MCF 10A (cell line): ENCODE results near the gene YEATS4. TPM values are rescaled to one million over a fixed set of nuclear protein-coding genes. Genes with fewer than 3 reads are reported as not detected.

Source experiments
- BruUV-seq: library from RNA; stranded (reverse); fragments of 400-500 nt; replicated peaks from 2 replicates; lab custom pipeline; 2021; lab: Mats Ljungman, UMichigan
- CTCF ChIA-PET: fragments of 300-600 bp; sonication (Branson Sonifier 250); formaldehyde crosslinking; extraction: SDS; loops from one replicate; lab custom pipeline; 2021; ENCODE audit warnings: antibody characterized with exemption, inconsistent platforms; lab: Yijun Ruan, JAX
- POLR2A ChIA-PET: fragments of 300-600, 350-650 bp; sonication (Branson Sonifier 250); formaldehyde crosslinking; extraction: SDS; loops from one replicate; lab custom pipeline; 2020; ENCODE audit warnings: antibody characterized with exemption, inconsistent platforms; lab: Yijun Ruan, JAX
- DNase-seq: peaks from one replicate; pipeline ENCODE4 v3.0.0-alpha.2; 2018; ENCODE audit not compliant: unreplicated experiment
- H3K27ac Mint-ChIP-seq: one replicate; pipeline ENCODE4 v1.8.0; 2022; ENCODE audit warnings: mild to moderate bottlenecking, low read depth, mixed read lengths; ENCODE audit not compliant: unreplicated experiment
- H3K27me3 Mint-ChIP-seq: one replicate; pipeline ENCODE4 v1.8.0; 2022; ENCODE audit warnings: mixed read lengths; ENCODE audit not compliant: insufficient read depth, unreplicated experiment
- H3K36me3 Mint-ChIP-seq: one replicate; pipeline ENCODE4 v1.8.0; 2022; ENCODE audit warnings: mild to moderate bottlenecking, moderate library complexity, mixed read lengths; ENCODE audit not compliant: insufficient read depth, unreplicated experiment
- H3K4me1 Mint-ChIP-seq: one replicate; pipeline ENCODE4 v1.8.0; 2022; ENCODE audit warnings: mixed read lengths; ENCODE audit not compliant: insufficient read depth, unreplicated experiment
- H3K4me3 Mint-ChIP-seq: one replicate; pipeline ENCODE4 v1.8.0; 2022; ENCODE audit warnings: mild to moderate bottlenecking, moderate library complexity, mixed read lengths; ENCODE audit not compliant: unreplicated experiment
- H3K9me3 Mint-ChIP-seq: one replicate; pipeline ENCODE4 v1.8.0; 2022; ENCODE audit warnings: mixed read lengths; ENCODE audit not compliant: unreplicated experiment
- intact Hi-C: fragments of 100-400 bp; cut with micrococcal nuclease; formaldehyde crosslinking; loops from 2 replicates; pipeline ENCODE4 v1.14.1; 2022
- total RNA-seq: library from RNA; stranded (reverse); gene quantifications from 2 replicates; pipeline ENCODE4 v1.2.3, GENCODE V29; 2022
- TF ChIP-seq, protein P1 (sequence below): fragments of 200-600 bp; IDR thresholded peaks from one replicate; pipeline ENCODE4 v1.8.0; 2022; ENCODE audit warnings: antibody characterized with exemption, mild to moderate bottlenecking; ENCODE audit not compliant: unreplicated experiment

YEATS4 gene
- total RNA-seq, 1 experiment from 2014 or later, result 30.9 TPM

DNA sequence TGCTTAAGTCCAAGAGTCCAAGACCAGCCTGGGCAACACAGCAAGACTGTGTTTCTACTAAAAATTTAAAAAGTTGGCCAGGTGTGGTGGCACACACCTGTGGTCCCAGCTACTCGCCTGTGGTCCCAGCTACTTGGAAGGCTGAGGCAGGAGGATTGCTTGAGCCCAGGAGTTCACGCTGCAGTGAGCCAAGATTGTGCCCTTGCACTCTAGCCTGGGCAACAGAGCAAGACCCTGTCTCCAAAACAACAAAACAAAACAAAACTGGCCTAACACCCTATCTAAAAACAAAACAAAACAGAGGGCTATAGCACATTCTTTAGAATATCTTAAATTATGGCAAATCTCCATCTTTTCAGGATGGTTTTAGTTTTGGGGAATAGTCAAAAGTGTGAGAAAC lies 14.5 kb upstream of the YEATS4 start:
- Mint-ChIP-seq H3K4me3 (no peak overlapping the region), H3K36me3 (no peaks in the 10 kb centered on the region), H3K27ac (no peak overlapping the region), H3K4me1 (no peaks in the 10 kb centered on the region), H3K27me3 (no peaks in the 10 kb centered on the region), H3K9me3 (no peaks in the 10 kb centered on the region)
- ChIA-PET POLR2A (no interaction called here), CTCF (interaction anchor here (0.8 to 1.0 kb wide), 2 partner anchors 9 to 660 kb away, joined by 4 to 5 read pairs; no protein-coding TSS in a partner anchor)
- TF ChIP-seq, protein P1, sequence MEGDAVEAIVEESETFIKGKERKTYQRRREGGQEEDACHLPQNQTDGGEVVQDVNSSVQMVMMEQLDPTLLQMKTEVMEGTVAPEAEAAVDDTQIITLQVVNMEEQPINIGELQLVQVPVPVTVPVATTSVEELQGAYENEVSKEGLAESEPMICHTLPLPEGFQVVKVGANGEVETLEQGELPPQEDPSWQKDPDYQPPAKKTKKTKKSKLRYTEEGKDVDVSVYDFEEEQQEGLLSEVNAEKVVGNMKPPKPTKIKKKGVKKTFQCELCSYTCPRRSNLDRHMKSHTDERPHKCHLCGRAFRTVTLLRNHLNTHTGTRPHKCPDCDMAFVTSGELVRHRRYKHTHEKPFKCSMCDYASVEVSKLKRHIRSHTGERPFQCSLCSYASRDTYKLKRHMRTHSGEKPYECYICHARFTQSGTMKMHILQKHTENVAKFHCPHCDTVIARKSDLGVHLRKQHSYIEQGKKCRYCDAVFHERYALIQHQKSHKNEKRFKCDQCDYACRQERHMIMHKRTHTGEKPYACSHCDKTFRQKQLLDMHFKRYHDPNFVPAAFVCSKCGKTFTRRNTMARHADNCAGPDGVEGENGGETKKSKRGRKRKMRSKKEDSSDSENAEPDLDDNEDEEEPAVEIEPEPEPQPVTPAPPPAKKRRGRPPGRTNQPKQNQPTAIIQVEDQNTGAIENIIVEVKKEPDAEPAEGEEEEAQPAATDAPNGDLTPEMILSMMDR, result no peak
- intact Hi-C loops, result no loop called here
- BruUV-seq, result no TSS peak
- DNase-seq, result no peak

DNA sequence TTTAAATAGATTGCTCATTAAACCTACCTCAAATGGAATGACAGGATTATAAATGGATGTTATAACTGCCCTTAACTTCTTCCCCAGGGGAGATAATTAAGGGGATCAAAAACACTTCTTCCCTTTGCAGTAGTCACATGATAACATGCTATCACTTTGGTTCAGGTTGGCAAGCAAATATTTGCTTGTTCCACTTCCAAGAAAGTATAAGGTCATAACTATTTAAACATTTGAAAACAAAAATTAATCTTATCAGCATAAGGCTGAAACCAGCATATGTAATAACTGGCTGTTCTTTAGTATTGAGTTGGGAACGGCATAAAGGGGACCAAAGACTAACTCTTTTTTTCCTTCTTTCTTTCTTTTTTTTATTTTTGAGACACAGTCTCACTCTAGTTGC lies 13.8 kb upstream of the YEATS4 start:
- intact Hi-C loops, result no loop called here
- H3K4me1 Mint-ChIP-seq, result no peaks in the 10 kb centered on the region
- no peaks in the 10 kb centered on the region for H3K36me3 Mint-ChIP-seq
- no peak overlapping the region for H3K4me3 Mint-ChIP-seq
- CTCF ChIA-PET, result interaction anchor here (0.6 kb wide), 1 partner anchor 9 kb away, joined by 4 read pairs; no protein-coding TSS in a partner anchor
- no peak for DNase-seq
- no peaks in the 10 kb centered on the region for H3K9me3 Mint-ChIP-seq
- TF ChIP-seq, protein P1, result no peak
- POLR2A ChIA-PET, result no interaction called here
- BruUV-seq, result no TSS peak
- no peak overlapping the region for H3K27ac Mint-ChIP-seq
- no peaks in the 10 kb centered on the region for H3K27me3 Mint-ChIP-seq

DNA sequence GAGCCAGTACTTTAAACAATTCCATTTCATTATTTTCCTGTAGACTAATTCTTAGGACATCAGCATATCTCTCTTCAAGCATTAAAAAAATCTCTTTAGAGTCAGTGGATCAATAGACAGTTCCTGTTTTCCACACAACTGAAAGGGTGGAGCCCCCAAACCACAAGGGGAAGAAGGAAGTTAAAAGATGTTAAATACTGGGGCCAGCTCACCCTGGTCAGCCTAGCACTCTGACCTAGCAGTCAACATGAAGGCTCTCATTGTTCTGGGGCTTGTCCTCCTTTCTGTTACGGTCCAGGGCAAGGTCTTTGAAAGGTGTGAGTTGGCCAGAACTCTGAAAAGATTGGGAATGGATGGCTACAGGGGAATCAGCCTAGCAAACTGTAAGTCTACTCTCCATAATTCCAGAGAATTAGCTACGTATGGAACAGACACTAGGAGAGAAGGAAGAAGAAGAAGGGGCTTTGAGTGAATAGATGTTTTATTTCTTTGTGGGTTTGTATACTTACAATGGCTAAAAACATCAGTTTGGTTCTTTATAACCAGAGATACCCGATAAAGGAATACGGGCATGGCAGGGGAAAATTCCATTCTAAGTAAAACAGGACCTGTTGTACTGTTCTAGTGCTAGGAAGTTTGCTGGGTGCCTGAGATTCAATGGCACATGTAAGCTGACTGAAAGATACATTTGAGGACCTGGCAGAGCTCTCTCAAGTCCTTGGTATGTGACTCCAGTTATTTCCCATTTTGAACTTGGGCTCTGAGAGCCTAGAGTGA lies 11.2 kb upstream of the YEATS4 start, which contains the start of gene LYZ:
TSS of gene LYZ (plus strand) at position 220 of the 777 bp plus-strand sequence. CDS start at position 248, 28 bp downstream.
- Mint-ChIP-seq H3K27ac (no peak within 1 kb of the TSS), H3K4me1 (no peaks in the 10 kb centered on the region), H3K4me3 (no peak within 1 kb of the TSS), H3K27me3 (no peaks in the 10 kb centered on the region), H3K9me3 (no peaks in the 10 kb centered on the region), H3K36me3 (no peaks in the 10 kb centered on the region)
- no peak for DNase-seq
- BruUV-seq, result no TSS peak
- CTCF ChIA-PET, result interaction anchor here (0.5 to 2.8 kb wide), 5 partner anchors 9 to 1187 kb away, joined by 3 to 13 read pairs (median 3); no protein-coding TSS in a partner anchor
- POLR2A ChIA-PET, result no interaction called here
- intact Hi-C loops, result no loop called here
- TF ChIP-seq, protein P1, result no peak

DNA sequence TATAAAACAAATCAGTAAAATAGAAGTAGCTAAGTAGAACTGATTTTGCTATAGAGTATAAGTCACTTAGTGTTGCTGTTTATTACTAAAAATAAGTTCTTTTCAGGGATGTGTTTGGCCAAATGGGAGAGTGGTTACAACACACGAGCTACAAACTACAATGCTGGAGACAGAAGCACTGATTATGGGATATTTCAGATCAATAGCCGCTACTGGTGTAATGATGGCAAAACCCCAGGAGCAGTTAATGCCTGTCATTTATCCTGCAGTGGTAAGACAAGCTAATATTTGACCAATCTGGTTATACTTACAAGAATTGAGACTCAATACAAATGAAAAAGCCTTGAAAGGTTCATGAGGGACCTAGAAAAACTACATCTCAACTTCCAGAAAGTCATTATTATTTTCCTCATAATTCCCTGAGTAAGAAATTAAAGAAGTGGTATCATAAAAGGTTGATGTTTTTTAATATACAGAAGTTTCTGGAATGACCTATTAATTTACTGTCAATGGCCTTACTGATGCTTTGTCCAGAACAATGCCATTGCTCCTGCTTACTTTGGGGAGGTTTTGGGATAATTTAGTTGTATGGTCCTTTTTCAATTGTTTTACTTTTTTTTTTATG lies 9.4 kb upstream of the YEATS4 start:
- Mint-ChIP-seq H3K27ac (no peak overlapping the region), H3K4me1 (no peaks in the 10 kb centered on the region), H3K27me3 (peaks cover 12% of the 10 kb centered on the region), H3K9me3 (no peaks in the 10 kb centered on the region), H3K4me3 (no peak overlapping the region), H3K36me3 (no peaks in the 10 kb centered on the region)
- TF ChIP-seq, protein P1, result no peak
- CTCF ChIA-PET, result interaction anchor here (0.6 to 1.0 kb wide), 2 partner anchors 8 to 68 kb away, joined by 3 to 4 read pairs; no protein-coding TSS in a partner anchor
- no TSS peak for BruUV-seq
- POLR2A ChIA-PET, result no interaction called here
- intact Hi-C loops, result loop anchor here (10.0 kb wide), 1 partner anchor 285 kb away; no protein-coding TSS in a partner anchor
- DNase-seq, result no peak
